Stimulated activated CD4-positive, alpha-beta T cell treated with anti-CD3 and anti-CD28 coated beads, TNF-alpha, amount 100 ng/mL, for 48 hours (primary cell): ENCODE results near the gene IQSEC3.

Experiments used
- DNase-seq, 3 donors: peaks; one replicate each; pipeline ENCODE4 v3.0.0-alpha.2; 2020; ENCODE audit warnings: low read depth in 3 of 3

The IQSEC3 gene

GRCh38 chr12:197347-197746 is 130.8 kb downstream of the IQSEC3 start:
- no peak for DNase-seq

GRCh38 chr12:197911-198695 is 131.5 kb downstream of the IQSEC3 start:
- no peak for DNase-seq

- no peak for DNase-seq
Observed at GRCh38 chr12:198705-199104, 132.1 kb downstream of the IQSEC3 start.

GRCh38 chr12:201361-201760 is 134.8 kb downstream of the IQSEC3 start:
- DNase-seq, result no peak

- no peak for DNase-seq
Observed at GRCh38 chr12:202081-202731, 135.6 kb downstream of the IQSEC3 start.

GRCh38 chr12:203074-203461 is 136.5 kb downstream of the IQSEC3 start:
- no peak for DNase-seq

GRCh38 chr12:203462-204260 is 137.1 kb downstream of the IQSEC3 start:
- DNase-seq, result no peak

GRCh38 chr12:204261-204678 is 137.7 kb downstream of the IQSEC3 start:
- no peak for DNase-seq

GRCh38 chr12:205026-205425 is 138.5 kb downstream of the IQSEC3 start:
- DNase-seq, result no peak

- DNase-seq, result no peak
Observed at GRCh38 chr12:206746-207440, 140.3 kb downstream of the IQSEC3 start.

- no peak for DNase-seq
Observed at GRCh38 chr12:207804-208203, 141.2 kb downstream of the IQSEC3 start.

GRCh38 chr12:208813-209212 is 142.2 kb downstream of the IQSEC3 start:
- DNase-seq, result no peak

- no peak for DNase-seq
Observed at GRCh38 chr12:209246-209645, 142.7 kb downstream of the IQSEC3 start.

GRCh38 chr12:209851-210250 is 143.3 kb downstream of the IQSEC3 start:
- DNase-seq, result no peak

GRCh38 chr12:210277-211141 is 143.9 kb downstream of the IQSEC3 start:
- no peak for DNase-seq

- no peak for DNase-seq
Observed at GRCh38 chr12:211142-211465, 144.5 kb downstream of the IQSEC3 start.

- no peak for DNase-seq
Observed at GRCh38 chr12:211639-212414, 145.3 kb downstream of the IQSEC3 start.

GRCh38 chr12:212415-212714 is 145.8 kb downstream of the IQSEC3 start:
- DNase-seq, result no peak

GRCh38 chr12:212715-213526 is 146.4 kb downstream of the IQSEC3 start:
- DNase-seq, result no peak

GRCh38 chr12:213527-213932 is 147.0 kb downstream of the IQSEC3 start:
- DNase-seq, result no peak
